Aorta (tissue), 5 donors: ENCODE data around the gene FOXA3. TPM values are rescaled to one million over a fixed set of nuclear protein-coding genes. Genes with fewer than 3 reads are reported as not detected.

ENCODE experiments used
- ATAC-seq: fragments of 200-7000 bp; cut with Tn5 transposase; one replicate; pipeline ENCODE4 v1.9.1; 2022; ENCODE audit warnings: moderate library complexity; ENCODE audit not compliant: low FRiP score
- DNase-seq, 2 donors: peaks; one replicate each; pipeline ENCODE4 v3.0.0-alpha.2; 2020
- H3K27ac ChIP-seq, 2 donors: one replicate each; pipeline ENCODE4 v1.5.1; 2013; ENCODE audit warnings: low read length in 2 of 2, mild to moderate bottlenecking in 2 of 2, moderate library complexity in 2 of 2, control low read depth in 1 of 2, inconsistent platforms in 1 of 2, low read depth in 1 of 2
- H3K27me3 ChIP-seq, 2 donors: one replicate each; pipeline ENCODE4 v1.6.1; 2013; ENCODE audit warnings: control low read depth in 1 of 2, low read length in 1 of 2, mild to moderate bottlenecking in 1 of 2, moderate library complexity in 1 of 2; ENCODE audit not compliant: insufficient read depth in 2 of 2, control insufficient read depth in 1 of 2
- H3K36me3 ChIP-seq, 2 donors: one replicate each; pipeline ENCODE4 v1.6.1; 2013; ENCODE audit warnings: control low read depth in 1 of 2, low read length in 1 of 2, mild to moderate bottlenecking in 1 of 2; ENCODE audit not compliant: insufficient read depth in 2 of 2, control insufficient read depth in 1 of 2
- H3K4me1 ChIP-seq, 2 donors: one replicate each; pipeline ENCODE4 v1.6.1; 2013; ENCODE audit warnings: low read length in 2 of 2, control low read depth in 1 of 2, mild to moderate bottlenecking in 1 of 2, moderate library complexity in 1 of 2; ENCODE audit not compliant: insufficient read depth in 2 of 2, control insufficient read depth in 1 of 2
- H3K4me3 ChIP-seq, 2 donors: one replicate each; pipeline ENCODE4 v1.5.1; 2013; ENCODE audit warnings: low read length in 2 of 2, control low read depth in 1 of 2, mild to moderate bottlenecking in 1 of 2
- H3K9me3 ChIP-seq: one replicate; pipeline ENCODE4 v1.6.1; 2013; ENCODE audit warnings: mild to moderate bottlenecking, low read length; ENCODE audit not compliant: control insufficient read depth
- WGBS, 2 donors: extraction: QIAGEN DNeasy Blood & Tissue Kit; methylation state at CpG; one replicate each; pipeline ENCODE4 v1.1.7; 2013; 5-methylcytosine and 5-hydroxymethylcytosine counted together
- intact Hi-C, 2 donors: fragments of 100-400 bp; cut with DNase I; formaldehyde crosslinking; loops; one replicate each; pipeline versions ENCODE4 v1.14.2 to v1.15.0; 2022
- polyA plus RNA-seq, 2 donors: library from polyadenylated mRNA; stranded (reverse); fragments of 200-250 nt; gene quantifications; one replicate each; pipeline ENCODE4 v1.2.3, GENCODE V29; 2013
- total RNA-seq, 2 donors: library from RNA; stranded (reverse); fragmentation: NEBNext Ultra II Directional; extraction: Animal tissue kit (Norgen Biotek cat#: 25700); gene quantifications; one replicate each; pipeline ENCODE4 v1.2.1, GENCODE V29; 2021
- donor health status: healthy with polysubstance abuse.
- donor health status: Bipolar disorder and iron deficiency.
- donor health status: DM: no; HTN: no; CAD: no.
- donor health status: DM: no; HTN: no; CAD: no.
- donor health status: DM: yes; HTN: yes; CAD: no.

FOXA3 gene
- total and polyA plus RNA-seq, 4 donors, result 0.23 to 3.6 TPM; not detected in 2

DNA sequence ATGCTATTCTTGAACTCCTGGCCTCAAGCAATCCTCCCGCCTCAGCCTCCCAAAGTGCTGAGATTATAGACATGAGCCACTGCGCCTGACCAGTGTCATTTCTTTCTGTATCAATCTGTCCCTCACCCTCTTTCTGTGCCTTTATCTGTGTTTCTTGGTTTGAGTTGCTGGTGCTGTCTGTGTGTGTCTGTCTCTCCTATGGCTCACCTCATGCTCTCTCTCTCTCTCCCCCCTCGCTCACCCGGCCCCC is 12.0 kb downstream of the FOXA3 start:
- Histone ChIP-seq H3K9me3 (no peaks in the 10 kb centered on the region), H3K4me3 (no peak overlapping the region), H3K27ac (no peak overlapping the region), H3K36me3 (no peaks in the 10 kb centered on the region), H3K4me1 (no peaks in the 10 kb centered on the region), H3K27me3 (no peaks in the 10 kb centered on the region)
- 52 to 53% methylated on average over 4 of the region's 4 CpGs for whole genome bisulfite sequencing, 2 donors
- intact Hi-C loops, result no loop called here
- DNase-seq, result no peak
- ATAC-seq, result no peak

DNA sequence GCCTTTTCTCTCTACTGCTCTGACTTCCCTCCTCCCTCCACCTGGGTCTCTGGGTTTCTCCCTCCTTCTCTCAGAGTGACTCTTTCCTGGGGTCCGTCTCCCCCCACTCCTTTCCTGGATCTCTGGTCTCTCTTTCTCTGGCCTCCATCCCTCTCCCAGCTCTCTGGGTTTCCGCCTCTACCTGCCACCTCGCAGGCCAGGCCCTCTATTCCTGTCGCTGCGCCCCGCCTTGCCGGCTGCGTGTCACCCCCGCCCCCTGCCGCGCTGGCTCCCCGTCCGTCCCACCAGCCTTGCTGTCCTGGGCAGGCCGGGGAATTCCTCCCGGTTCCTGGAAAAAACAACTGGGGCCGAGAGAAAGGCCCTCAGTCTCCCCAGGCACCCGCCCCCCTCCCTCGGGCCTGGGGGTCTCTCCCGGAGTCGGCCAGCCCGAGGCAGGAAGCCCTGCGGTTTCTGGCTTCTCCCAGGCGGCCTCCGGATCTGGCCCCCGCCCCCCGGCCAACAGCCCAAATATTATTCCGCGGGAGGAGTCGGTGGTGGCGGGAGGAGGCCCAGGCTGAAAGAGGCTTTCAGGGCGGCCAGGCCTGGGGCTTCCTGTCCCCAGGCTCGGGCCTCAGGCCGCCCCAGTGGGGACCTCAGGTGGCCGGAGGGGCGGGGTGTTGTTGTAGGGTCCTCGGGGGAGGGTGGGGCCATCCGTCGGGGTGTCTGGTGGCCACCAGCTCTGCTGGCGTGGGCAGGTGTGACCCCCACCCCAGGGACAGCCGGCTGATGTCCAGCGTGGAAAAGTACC is 12.5 kb downstream of the FOXA3 start:
- peak in 1 of 2 donors; percentile 63 for DNase-seq
- H3K36me3 ChIP-seq, result no peaks in the 10 kb centered on the region
- H3K4me1 ChIP-seq, result no peaks in the 10 kb centered on the region
- intact Hi-C loops, result no loop called here
- H3K27ac ChIP-seq, result no peak overlapping the region
- no peaks in the 10 kb centered on the region for H3K9me3 ChIP-seq
- no peaks in the 10 kb centered on the region for H3K27me3 ChIP-seq
- WGBS, 2 donors, result 9 to 11% methylated on average over 35 to 41 of the region's 41 CpGs
- no peak overlapping the region for H3K4me3 ChIP-seq
- peak; percentile 26 for ATAC-seq

DNA sequence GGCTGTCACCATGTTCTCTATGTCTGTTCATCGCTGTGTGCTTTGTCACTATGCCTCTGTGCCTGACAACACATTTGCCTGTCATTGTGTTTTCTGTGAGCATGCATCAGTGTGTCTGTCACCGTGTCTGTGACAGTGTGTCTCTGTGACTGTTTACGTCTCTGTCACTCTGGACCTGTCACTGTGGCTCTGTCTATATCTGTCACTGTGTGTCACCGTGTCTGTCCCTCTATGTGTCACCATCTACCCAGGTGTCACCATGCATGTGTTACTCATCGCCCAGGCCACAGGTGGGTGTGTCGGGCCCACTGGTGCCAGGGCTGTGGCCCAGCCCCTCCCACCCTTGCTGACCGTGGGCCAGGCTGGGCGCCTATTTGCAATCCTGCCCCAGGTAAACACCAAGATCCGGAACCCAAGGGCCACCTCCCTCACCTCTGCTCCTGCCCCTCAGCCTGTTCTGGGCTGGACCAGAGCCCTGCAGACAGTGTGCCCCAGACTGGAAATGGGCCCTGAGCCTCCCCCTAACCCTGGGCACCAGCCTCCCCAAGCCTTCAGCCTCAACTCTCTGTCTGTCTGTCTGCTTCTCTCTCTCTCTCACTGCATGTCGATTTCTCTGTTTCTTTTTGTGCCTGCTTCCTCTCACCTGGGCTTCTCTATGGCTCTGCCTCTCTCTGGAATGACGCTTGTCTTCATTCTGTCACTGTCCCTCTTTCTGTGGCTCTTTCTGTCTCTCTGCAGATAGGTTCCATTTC is 14.1 kb downstream of the FOXA3 start:
- Histone ChIP-seq H3K4me1 (no peaks in the 10 kb centered on the region), H3K9me3 (no peaks in the 10 kb centered on the region), H3K27me3 (no peaks in the 10 kb centered on the region), H3K27ac (no peak overlapping the region), H3K36me3 (no peaks in the 10 kb centered on the region), H3K4me3 (no peak overlapping the region)
- peak; percentile 5 for ATAC-seq
- DNase-seq, result no peak
- 84 to 86% methylated on average over 11 of the region's 11 CpGs for WGBS, 2 donors
- intact Hi-C loops, result no loop called here

DNA sequence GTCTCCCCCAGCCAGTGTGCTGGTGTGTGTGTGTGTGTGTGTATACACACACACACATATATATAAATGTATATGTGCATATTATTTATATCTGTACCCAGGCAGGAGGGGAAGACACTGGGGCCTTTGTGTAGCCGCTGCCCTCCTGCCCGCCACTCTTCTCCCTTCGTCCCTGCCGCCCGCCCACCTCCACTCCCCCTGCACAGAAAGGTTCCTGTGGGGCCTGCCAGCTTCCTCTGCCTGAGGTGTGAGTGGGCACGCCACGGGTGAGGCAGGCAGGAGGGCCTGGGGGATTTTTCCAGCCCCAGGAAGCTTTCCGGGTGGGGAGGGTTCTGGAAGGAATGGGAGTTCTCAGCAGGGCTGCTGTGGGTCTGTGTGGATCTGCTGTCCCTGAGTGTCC is 14.9 kb downstream of the FOXA3 start:
- DNase-seq (no peak), ATAC-seq (no peak)
- WGBS, 2 donors, result 73 to 76% methylated on average over 8 of the region's 8 CpGs
- Histone ChIP-seq H3K9me3 (no peaks in the 10 kb centered on the region), H3K36me3 (no peaks in the 10 kb centered on the region), H3K27me3 (no peaks in the 10 kb centered on the region), H3K4me1 (no peaks in the 10 kb centered on the region), H3K4me3 (no peak overlapping the region), H3K27ac (no peak overlapping the region)
- intact Hi-C loops, result no loop called here

DNA sequence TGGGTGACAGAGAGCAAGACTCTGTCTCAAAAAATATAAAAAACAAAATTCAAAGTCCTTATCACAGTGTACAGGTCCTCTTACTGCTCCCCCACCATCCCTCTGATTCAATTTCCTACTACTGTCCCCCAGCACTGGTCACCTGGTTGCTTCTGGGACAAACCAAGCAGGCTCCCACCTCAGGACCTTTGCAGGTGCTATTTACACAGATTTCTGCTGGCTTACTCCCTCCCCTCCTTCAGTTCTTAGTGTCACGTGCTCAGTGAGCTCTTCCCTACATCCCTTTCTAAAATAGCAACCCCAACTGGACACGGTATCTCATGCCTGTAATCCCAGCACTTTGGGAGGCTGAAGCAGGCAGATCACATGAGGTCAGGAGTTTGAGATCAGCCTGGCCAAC is 15.8 kb downstream of the FOXA3 start:
- no peak for DNase-seq
- intact Hi-C loops, result loop anchor here in 1 of 2 donors (5.0 kb wide), 1 partner anchor 63 kb away; the partner anchor contains the start of gene RSPH6A
- 73 to 88% methylated on average over 2 of the region's 2 CpGs for WGBS, 2 donors
- Histone ChIP-seq H3K36me3 (no peaks in the 10 kb centered on the region), H3K4me3 (no peak overlapping the region), H3K27me3 (no peaks in the 10 kb centered on the region), H3K9me3 (no peaks in the 10 kb centered on the region), H3K27ac (no peak overlapping the region), H3K4me1 (no peaks in the 10 kb centered on the region)
- ATAC-seq, result no peak

DNA sequence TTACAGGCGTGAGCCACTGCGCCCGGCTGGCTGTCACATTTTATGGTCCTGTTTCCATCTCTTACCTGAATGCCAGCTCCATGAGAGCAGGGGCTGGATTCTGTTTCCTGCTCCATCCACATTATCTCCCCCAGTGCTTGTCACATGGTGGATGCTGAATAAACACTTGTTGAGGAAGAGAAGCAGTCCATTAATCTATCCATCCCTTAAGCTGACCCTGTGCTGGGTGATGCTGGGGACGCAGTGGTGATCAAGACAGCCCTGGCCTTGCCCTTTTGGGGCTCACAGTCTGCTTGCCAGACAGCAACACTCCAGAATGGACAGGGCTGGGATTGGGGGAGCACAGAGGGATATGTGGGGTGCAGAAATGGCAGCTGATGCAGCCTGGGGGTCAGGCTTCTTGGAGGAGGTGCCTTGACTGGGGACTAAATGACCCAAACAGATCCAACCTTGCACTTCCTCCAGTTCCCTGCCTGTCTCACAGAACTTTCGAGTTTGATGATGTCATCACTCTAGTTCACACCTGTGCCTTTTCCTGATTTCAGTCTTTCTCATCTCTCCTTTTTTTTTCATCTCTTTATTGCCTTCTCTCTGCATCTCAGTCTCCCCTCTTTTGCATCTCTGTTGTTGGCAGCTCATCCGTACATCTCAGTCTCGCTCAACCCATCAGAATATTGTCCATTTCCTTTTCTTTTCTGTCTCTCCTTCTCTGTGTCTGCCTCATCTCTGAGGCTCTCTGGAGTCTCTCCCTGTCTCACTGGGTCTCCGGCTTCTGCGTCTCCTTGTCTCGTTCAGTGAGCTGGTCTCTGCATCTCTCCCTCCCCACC is 17.2 kb downstream of the FOXA3 start:
- H3K27ac ChIP-seq, result no peak overlapping the region
- H3K27me3 ChIP-seq, result no peaks in the 10 kb centered on the region
- no peaks in the 10 kb centered on the region for H3K9me3 ChIP-seq
- no peaks in the 10 kb centered on the region for H3K36me3 ChIP-seq
- intact Hi-C loops, result loop anchor here in 1 of 2 donors (5.0 kb wide), 1 partner anchor 64 kb away; the partner anchor contains the start of gene RSPH6A
- ATAC-seq (no peak), DNase-seq (no peak)
- 83 to 84% methylated on average over 10 of the region's 10 CpGs for WGBS, 2 donors
- peaks cover 0 to 3% of the 10 kb centered on the region in 2 donors for H3K4me1 ChIP-seq
- H3K4me3 ChIP-seq, result no peak overlapping the region

DNA sequence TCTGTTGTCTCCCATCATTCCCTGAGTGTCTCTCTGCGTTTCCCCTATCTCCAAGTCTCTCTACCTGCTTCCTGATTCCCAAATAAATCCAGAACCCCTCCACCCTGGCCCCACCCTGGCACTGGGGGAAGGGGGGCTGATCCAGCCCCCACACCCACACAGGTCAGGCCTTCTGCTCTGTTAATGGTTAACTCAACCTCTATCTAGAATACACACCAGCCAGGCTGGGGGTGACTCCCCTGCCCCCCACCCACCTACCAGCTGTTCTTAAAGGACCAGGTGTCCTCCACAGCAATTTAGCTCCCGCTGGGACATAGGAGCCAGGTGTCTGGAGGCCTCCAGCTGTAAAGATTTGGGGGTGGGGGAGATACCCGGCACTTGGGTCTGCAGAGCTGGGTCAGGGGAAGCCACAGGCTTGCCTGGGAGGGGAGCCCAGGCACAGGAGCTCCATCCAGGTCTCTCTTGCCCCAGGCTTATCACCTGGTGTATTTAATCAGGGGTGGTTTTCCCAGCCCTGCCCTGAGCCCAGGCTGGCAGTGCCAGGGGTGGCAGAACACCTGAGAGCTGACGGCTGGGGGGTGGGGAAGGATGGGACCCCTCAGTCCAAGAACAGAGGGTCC is 17.9 kb downstream of the FOXA3 start:
- ATAC-seq, result no peak
- Histone ChIP-seq H3K27me3 (no peaks in the 10 kb centered on the region), H3K4me3 (no peak overlapping the region), H3K27ac (no peak overlapping the region), H3K36me3 (no peaks in the 10 kb centered on the region), H3K9me3 (no peaks in the 10 kb centered on the region), H3K4me1 (peaks cover 0 to 3% of the 10 kb centered on the region in 2 donors)
- intact Hi-C loops, result loop anchor here in 1 of 2 donors (5.0 kb wide), 1 partner anchor 65 kb away; the partner anchor contains the start of gene RSPH6A
- 74 to 78% methylated on average over 4 of the region's 4 CpGs for WGBS, 2 donors
- DNase-seq, result no peak
